ENCODE measurements around the gene FLNB. TPM values are rescaled to one million over a fixed set of nuclear protein-coding genes. Genes with fewer than 3 reads are reported as not detected.

FLNB gene
- total RNA-seq, 1 experiment from 2014 or later, result 83.4 TPM

- Histone ChIP-seq H2AFZ (ENCODE audit: low read length) (no peak overlapping the region), H2AK5ac (ENCODE audit: insufficient read length, low read length) (no peak overlapping the region), H2BK120ac (ENCODE audit: low read depth, low read length, poor library complexity, severe bottlenecking) (no peak overlapping the region), H4K5ac (ENCODE audit: insufficient read length, low read depth, low read length) (no peak overlapping the region), H2BK12ac (ENCODE audit: insufficient read length, low read depth, low read length) (no peak overlapping the region), H2BK20ac (ENCODE audit: low read depth, low read length, poor library complexity, severe bottlenecking) (no peak overlapping the region), H3K4me1 (ENCODE audit: insufficient read depth, low read length) (peaks cover 6% of the 10 kb centered on the region; the same call in 1 of the 2 replicates), H3K27ac (ENCODE audit: insufficient read length, low read depth, low read length) (no peak overlapping the region), H2BK5ac (ENCODE audit: insufficient read length, low read length) (no peak overlapping the region), H3K18ac (ENCODE audit: insufficient read length, low read depth, low read length) (no peak overlapping the region), H3K27me3 (ENCODE audit: insufficient read depth, low read length) (no peaks in the 10 kb centered on the region), H3K9me3 (ENCODE audit: control insufficient read depth, low read depth, low read length) (no peaks in the 10 kb centered on the region), H4K91ac (ENCODE audit: insufficient read length, low read depth, low read length) (no peak overlapping the region), H2BK15ac (ENCODE audit: low read depth, low read length) (no peak overlapping the region), H3K79me1 (ENCODE audit: insufficient read depth, low read depth, low read length, poor library complexity, severe bottlenecking) (no peaks in the 10 kb centered on the region), H4K8ac (replicated peaks; ENCODE audit: insufficient read length, low read depth, low read length) (no peak overlapping the region), H3K56ac (ENCODE audit: insufficient read length, low read depth, low read length) (no peak overlapping the region), H3K4ac (ENCODE audit: low read depth, low read length) (no peak overlapping the region), H4K20me1 (ENCODE audit: control insufficient read depth, insufficient read depth, insufficient read length) (no peaks in the 10 kb centered on the region), H3T11ph (ENCODE audit: low read length) (no peak overlapping the region), H3K4me2 (ENCODE audit: insufficient read depth, insufficient read length, low read length) (no peak overlapping the region), H3K23me2 (ENCODE audit: insufficient read length, low read depth, low read length, poor library complexity, severe bottlenecking) (no peaks in the 10 kb centered on the region), H3K79me2 (ENCODE audit: insufficient read depth, low read length) (no peaks in the 10 kb centered on the region), H3K14ac (ENCODE audit: insufficient read depth, low read length) (no peak overlapping the region), H3K23ac (ENCODE audit: insufficient read length, low read depth, low read length) (no peak overlapping the region), H3K9ac (ENCODE audit: extremely low read depth, insufficient read length, low read length) (no peak overlapping the region)
- WGBS (ENCODE audit: extremely low coverage, insufficient read length, low lambda C conversion rate), result no CpG with 5 or more reads among the region's 19 CpGs
- no peak for DNase-seq
- Mint-ChIP-seq H3K27ac (no peak overlapping the region; a peak in 1 of 7 replicates), H3K9me3 (no peaks in the 10 kb centered on the region), H3K4me1 (peaks cover 8 to 16% of the 10 kb centered on the region in 2 experiments), H3K4me3 (no peak overlapping the region), H3K27me3 (ENCODE audit: low read depth) (no peaks in the 10 kb centered on the region), H3K36me3 (ENCODE audit: insufficient read depth in 1 of 3, low read depth in 3 of 3) (no peaks in the 10 kb centered on the region; a peak in 1 of 7 replicates)
- no peak for TF ChIP-seq CTCF (conservative IDR thresholded peaks at IDR 0.05)
Observed at GRCh38 chr3:57959423-57960173, 48.6 kb upstream of the FLNB start.

Data from H9 (cell line).